Breast epithelium (tissue), 4 donors: Measurements from ENCODE around the gene FGR. TPM values are rescaled to one million over a fixed set of nuclear protein-coding genes. Genes with fewer than 3 reads are reported as not detected.

Experiments
- DNase-seq, 2 donors: peaks; one replicate each; pipeline ENCODE4 v3.0.0-alpha.2; 2019; ENCODE audit warnings: low spot score in 2 of 2
- H3K27ac ChIP-seq, 2 donors: fragments of 200-600 bp; sonication (generic) in 1 of 2; one replicate each; pipeline ENCODE4 v1.5.1; 2016 to 2019; ENCODE audit warnings: mild to moderate bottlenecking in 1 of 2
- H3K27me3 ChIP-seq, 2 donors: fragments of 200-600 bp; sonication (generic) in 1 of 2; one replicate each; pipeline versions ENCODE4 v1.5.1 to v1.6.0; 2017 to 2019; ENCODE audit warnings: control low read depth in 1 of 2, mild to moderate bottlenecking in 1 of 2
- H3K36me3 ChIP-seq: fragments of 200-600 bp; one replicate; pipeline ENCODE4 v1.5.1; 2019
- H3K4me1 ChIP-seq, 2 donors: fragments of 200-600 bp; sonication (generic); one replicate each; pipeline ENCODE4 v1.5.1; 2016 to 2019; ENCODE audit warnings: control low read depth in 1 of 2
- H3K4me3 ChIP-seq, 3 donors: fragments of 200-600 bp; sonication (generic); 1 replicate in 2 of 3; 2 replicates in 1 of 3; pipeline ENCODE4 v1.5.1; 2016 to 2019; ENCODE audit warnings: mild to moderate bottlenecking in 3 of 3, moderate library complexity in 2 of 3
- H3K9me3 ChIP-seq, 2 donors: fragments of 200-600 bp; sonication (generic) in 1 of 2; one replicate each; pipeline ENCODE4 v1.5.1; 2016 to 2019; ENCODE audit warnings: control low read depth in 1 of 2
- CTCF ChIP-seq, 3 donors: fragments of 450-650 bp; IDR thresholded peaks; one replicate each; pipeline ENCODE4 v1.5.1; 2016 to 2017; ENCODE audit warnings: antibody characterized with exemption in 3 of 3, mild to moderate bottlenecking in 3 of 3, moderate library complexity in 3 of 3
- POLR2A ChIP-seq: fragments of 450-650 bp; IDR thresholded peaks from one replicate; pipeline ENCODE4 v1.6.1; 2016; ENCODE audit warnings: antibody characterized with exemption, mild to moderate bottlenecking, moderate library complexity
- POLR2AphosphoS5 ChIP-seq, 3 donors: sonication (generic); formaldehyde crosslinking; IDR thresholded peaks; one replicate each; pipeline ENCODE4 v1.6.1; 2017; ENCODE audit warnings: antibody characterized with exemption in 3 of 3
- intact Hi-C: fragments of 100-400 bp; cut with DNase I; formaldehyde crosslinking; loops from one replicate; pipeline ENCODE4 v1.15.1; 2023; ENCODE audit warnings: low total_unique reads
- total RNA-seq, 3 donors: library from RNA; depleted of rRNA; stranded (reverse); fragments of >200 nt; gene quantifications; one replicate each; pipeline ENCODE4 v1.1.0, GENCODE V29; 2016

FGR gene
- total RNA-seq, 3 donors from 2014 or later: 22.1 to 46.9 (median 24.3) TPM

DNA sequence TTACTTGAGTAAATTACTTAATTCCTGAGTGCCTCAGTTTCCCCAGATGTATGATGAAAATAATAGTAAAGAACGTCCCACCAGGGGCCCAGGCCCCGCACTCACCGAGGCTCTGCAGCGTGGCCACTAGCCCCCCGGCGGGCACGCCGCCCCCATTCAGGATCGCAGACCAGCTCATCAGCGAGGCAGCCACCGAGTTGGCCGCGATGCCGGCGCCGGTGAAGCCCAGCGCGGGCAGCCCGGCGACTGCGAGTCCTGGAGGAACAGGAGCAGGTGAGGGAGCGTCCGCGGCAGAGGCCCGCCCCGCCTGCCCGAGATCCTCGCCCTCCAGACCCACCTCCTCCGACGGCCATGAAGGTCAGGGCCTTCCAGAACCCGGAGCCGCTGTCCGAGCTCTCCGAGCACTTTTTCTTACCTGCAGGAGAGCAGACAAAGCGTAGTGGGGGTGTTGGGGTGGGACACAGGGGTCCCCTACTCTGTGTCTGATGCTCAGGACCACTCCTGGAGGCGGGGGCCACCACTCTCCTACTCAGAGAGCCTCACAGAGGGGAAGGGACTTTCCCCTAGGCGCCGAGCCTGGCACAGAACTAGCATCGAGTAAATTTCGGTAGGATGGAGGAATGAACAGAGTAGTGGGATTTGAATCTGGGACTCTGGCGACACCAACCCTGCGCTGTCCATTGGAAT lies 33.3 kb upstream of the FGR start:
- intact Hi-C loops: loop anchor here (10.0 kb wide), 1 partner anchor 273 kb away; the partner anchor contains the start of gene GPR3
- Histone ChIP-seq H3K4me1 (no peaks in the 10 kb centered on the region), H3K36me3 (no peaks in the 10 kb centered on the region), H3K27me3 (no peaks in the 10 kb centered on the region), H3K9me3 (no peaks in the 10 kb centered on the region), H3K4me3 (no peak overlapping the region), H3K27ac (no peak overlapping the region)
- peak in 1 of 2 donors; percentile 42 for DNase-seq
- no peak for TF ChIP-seq POLR2A
- TF ChIP-seq POLR2AphosphoS5 (IDR thresholded peaks at IDR 0.05): no peak
- TF ChIP-seq CTCF (IDR thresholded peaks at IDR 0.05): no peak

DNA sequence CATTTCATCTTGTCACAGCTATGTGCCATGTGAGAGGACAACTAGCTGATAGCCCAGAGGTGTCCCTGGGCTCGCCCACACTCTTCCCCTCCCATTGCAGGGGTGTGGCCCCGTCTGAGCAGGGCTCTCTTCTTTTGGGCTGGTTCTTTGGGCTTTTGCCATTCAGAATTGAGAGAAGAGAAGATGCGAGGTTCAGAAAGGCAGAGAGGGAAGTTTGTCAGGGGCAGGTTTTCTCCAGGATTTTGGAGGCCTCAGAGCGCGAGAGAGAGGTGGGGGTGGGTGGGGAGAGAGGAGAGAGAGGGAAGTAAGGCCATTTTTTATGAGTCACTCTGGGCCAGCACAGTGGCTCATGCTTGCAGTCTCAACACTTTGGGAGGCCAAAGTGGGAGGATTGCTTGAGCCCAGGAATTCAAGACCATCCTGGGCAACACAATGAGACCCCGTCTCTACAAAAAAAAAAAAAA lies 31.8 kb upstream of the FGR start:
- H3K27ac ChIP-seq: no peak overlapping the region
- DNase-seq: peak in 1 of 2 donors; percentile 2
- intact Hi-C loops: loop anchor here (10.0 kb wide), 1 partner anchor 272 kb away; the partner anchor contains the start of gene GPR3
- no peak for TF ChIP-seq CTCF (IDR thresholded peaks at IDR 0.05)
- TF ChIP-seq POLR2AphosphoS5 (IDR thresholded peaks at IDR 0.05): no peak
- no peak for TF ChIP-seq POLR2A
- no peaks in the 10 kb centered on the region for H3K4me1 ChIP-seq
- no peaks in the 10 kb centered on the region for H3K9me3 ChIP-seq
- H3K4me3 ChIP-seq: no peak overlapping the region
- H3K27me3 ChIP-seq: no peaks in the 10 kb centered on the region
- no peaks in the 10 kb centered on the region for H3K36me3 ChIP-seq

DNA sequence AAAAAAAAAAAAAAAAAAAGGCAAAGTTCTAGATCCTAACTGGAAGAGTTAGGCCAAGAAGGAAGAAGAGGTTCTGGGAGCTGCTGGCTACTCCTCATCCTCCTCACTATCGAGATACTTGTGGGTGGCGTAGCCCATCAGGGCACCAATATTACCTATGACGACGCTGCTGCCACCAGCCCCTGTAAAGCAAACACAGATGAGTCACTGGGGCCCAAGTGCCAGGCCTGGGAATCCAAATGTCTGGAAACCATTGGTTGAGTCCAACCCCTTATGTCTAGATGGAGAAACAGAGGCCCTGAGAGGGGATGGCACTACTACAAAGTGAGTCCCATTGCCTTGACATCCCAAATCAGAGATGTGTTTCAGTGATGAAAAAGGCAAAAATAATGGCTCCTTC lies 31.3 kb upstream of the FGR start:
- H3K4me1 ChIP-seq: no peaks in the 10 kb centered on the region
- no peaks in the 10 kb centered on the region for H3K9me3 ChIP-seq
- no peaks in the 10 kb centered on the region for H3K27me3 ChIP-seq
- no peak overlapping the region for H3K27ac ChIP-seq
- H3K4me3 ChIP-seq: no peak overlapping the region
- intact Hi-C loops: loop anchor here (10.0 kb wide), 1 partner anchor 271 kb away; the partner anchor contains the start of gene GPR3
- no peaks in the 10 kb centered on the region for H3K36me3 ChIP-seq
- peak in 1 of 2 donors; percentile 33 for DNase-seq
- TF ChIP-seq POLR2AphosphoS5 (IDR thresholded peaks at IDR 0.05) (no peak), CTCF (IDR thresholded peaks at IDR 0.05) (no peak), POLR2A (no peak)

DNA sequence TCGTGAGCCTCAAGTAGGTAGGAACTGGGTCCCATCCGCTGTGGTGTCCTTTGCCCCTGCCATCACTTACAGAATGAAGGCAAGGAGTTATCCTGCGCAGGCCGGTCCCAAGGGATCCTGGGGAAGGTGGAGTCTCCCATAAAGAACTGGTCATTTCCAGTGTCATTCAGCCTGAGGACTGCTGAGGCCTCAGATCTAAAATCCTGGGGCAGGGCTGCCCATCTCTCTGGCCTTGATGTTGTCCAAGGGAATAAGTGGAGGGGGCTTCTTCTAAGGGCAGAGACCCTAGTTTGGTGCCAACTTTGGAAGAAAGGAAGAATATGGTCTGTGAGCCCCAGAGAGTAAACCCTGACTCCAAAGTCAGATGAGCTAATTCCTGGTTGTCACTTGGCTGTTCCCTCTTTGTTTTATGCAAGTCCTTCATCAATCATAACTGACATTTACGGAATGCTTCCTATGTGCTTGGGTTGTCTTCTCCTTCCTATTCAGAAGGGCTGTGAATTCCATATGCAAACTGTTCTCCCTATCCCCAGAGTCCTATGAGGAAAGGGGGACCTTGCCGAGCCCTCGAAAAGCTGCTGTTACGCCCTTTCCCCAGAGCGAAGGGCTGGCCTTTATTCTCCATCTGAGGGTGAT lies 30.1 kb upstream of the FGR start:
- intact Hi-C loops: loop anchor here (10.0 kb wide), 1 partner anchor 270 kb away; the partner anchor contains the start of gene GPR3
- Histone ChIP-seq H3K4me1 (no peaks in the 10 kb centered on the region), H3K27ac (no peak overlapping the region), H3K36me3 (no peaks in the 10 kb centered on the region), H3K27me3 (no peaks in the 10 kb centered on the region), H3K9me3 (no peaks in the 10 kb centered on the region), H3K4me3 (no peak overlapping the region)
- DNase-seq: no peak
- TF ChIP-seq CTCF (IDR thresholded peaks at IDR 0.05): no peak
- TF ChIP-seq POLR2AphosphoS5 (IDR thresholded peaks at IDR 0.05): no peak
- TF ChIP-seq POLR2A: no peak

DNA sequence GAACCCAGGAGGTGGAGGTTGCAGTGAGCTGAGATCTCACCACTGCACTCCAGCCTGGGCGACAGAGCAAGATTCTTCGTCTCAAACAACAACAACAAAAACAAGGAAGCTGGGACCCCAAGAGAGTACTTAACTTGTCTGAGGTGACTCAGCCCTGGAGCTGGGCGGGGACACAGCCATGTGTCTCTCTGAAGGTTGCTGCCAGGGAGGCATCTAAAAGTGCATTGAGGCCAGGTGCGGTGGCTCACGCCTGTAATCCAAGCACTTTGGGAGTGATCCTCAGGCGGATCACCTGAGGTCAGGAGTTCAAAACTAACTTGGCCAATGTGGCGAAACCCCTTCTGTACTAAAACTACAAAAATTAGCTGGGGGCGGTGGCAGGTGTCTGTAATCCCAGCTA lies 29.3 kb upstream of the FGR start:
- Histone ChIP-seq H3K9me3 (no peaks in the 10 kb centered on the region), H3K27ac (no peak overlapping the region), H3K4me1 (no peaks in the 10 kb centered on the region), H3K27me3 (no peaks in the 10 kb centered on the region), H3K4me3 (no peak overlapping the region), H3K36me3 (no peaks in the 10 kb centered on the region)
- intact Hi-C loops: loop anchor here (10.0 kb wide), 1 partner anchor 269 kb away; the partner anchor contains the start of gene GPR3
- TF ChIP-seq POLR2A (no peak), POLR2AphosphoS5 (IDR thresholded peaks at IDR 0.05) (no peak), CTCF (IDR thresholded peaks at IDR 0.05) (no peak)
- DNase-seq: no peak
